GM12878 (cell line): ENCODE results near the gene TLE3. TPM values are rescaled to one million over a fixed set of nuclear protein-coding genes. Genes with fewer than 3 reads are reported as not detected.
A peak's percentile ranks its signal among the peaks of the same experiment; 100 is the strongest.

ENCODE experiments used
- ATAC-seq: fragments of 200-7000 bp; cut with Tn5 transposase; 3 replicates; pipeline ENCODE4 v1.9.1; 2020; ENCODE audit warnings: mild to moderate bottlenecking, moderate library complexity
- BruUV-seq: library from RNA; stranded (reverse); fragments of 400-500 nt; replicated peaks from 2 replicates; lab custom pipeline; 2021; lab: Mats Ljungman, UMichigan
- CTCF ChIA-PET: fragments of 300-600 bp; sonication (Branson Sonifier 250); formaldehyde crosslinking; extraction: SDS; loops from one replicate; lab custom pipeline; 2021; ENCODE audit warnings: inconsistent platforms; lab: Yijun Ruan, JAX
- POLR2A ChIA-PET: fragments of 350-600 bp; formaldehyde crosslinking; extraction: SDS; loops from one replicate; lab custom pipeline; 2021; ENCODE audit warnings: inconsistent platforms; lab: Charles Lee
- RAD21 ChIA-PET: fragments of 300-600 bp; sonication (Branson Sonifier 250); formaldehyde crosslinking; loops from one replicate; lab custom pipeline; 2023; ENCODE audit warnings: antibody characterized with exemption; ENCODE audit not compliant: unreplicated experiment; lab: Charles Lee
- SMC1A ChIA-PET: fragments of 300-600 bp; sonication (Branson Sonifier 250); formaldehyde crosslinking; loops from one replicate; lab custom pipeline; 2023; ENCODE audit not compliant: unreplicated experiment, uncharacterized antibody; lab: Charles Lee
- DNase-seq: peaks from one replicate; pipeline ENCODE4 v3.0.0-alpha.2; 2011; ENCODE audit warnings: low read depth, low spot score
- FAIRE-seq: peaks from 3 replicates; lab custom pipeline; 2011; peaks lifted over from hg19 to GRCh38; lab: Jason Lieb, UNC
- H2AFZ ChIP-seq: 2 replicates; pipeline ENCODE4 v1.6.0; 2011; ENCODE audit warnings: low read depth, low read length, control low read depth; ENCODE audit not compliant: control insufficient read depth
- H3K27ac ChIP-seq: 2 replicates; pipeline ENCODE4 v1.5.1; 2011; ENCODE audit warnings: control low read depth; ENCODE audit not compliant: control insufficient read depth, insufficient read depth
- H3K27me3 ChIP-seq, 2 experiments: replicated peaks in 1 of 2; 2 replicates each; pipeline versions ENCODE4 v1.6.0 to v1.6.1; 2011; ENCODE audit warnings: low read length in 1 of 2; ENCODE audit not compliant: control insufficient read depth in 2 of 2, insufficient read depth in 2 of 2
- H3K36me3 ChIP-seq, 2 experiments: 2 replicates each; pipeline ENCODE4 v1.5.1; 2011; ENCODE audit warnings: low read length in 1 of 2; ENCODE audit not compliant: control insufficient read depth in 2 of 2, insufficient read depth in 2 of 2
- H3K4me1 ChIP-seq: 2 replicates; pipeline ENCODE4 v1.6.1; 2011; ENCODE audit warnings: mild to moderate bottlenecking, low read length, moderate library complexity, mixed read lengths; ENCODE audit not compliant: control insufficient read depth, insufficient read depth
- H3K4me2 ChIP-seq: 2 replicates; pipeline ENCODE4 v1.6.0; 2011; ENCODE audit warnings: control low read depth; ENCODE audit not compliant: control insufficient read depth, insufficient read depth
- H3K4me3 ChIP-seq: fragments of 200-600 bp; sonication (generic); 2 replicates; pipeline ENCODE4 v1.5.1; 2016
- H3K79me2 ChIP-seq: 2 replicates; pipeline ENCODE4 v1.6.0; 2011; ENCODE audit warnings: low read length; ENCODE audit not compliant: control insufficient read depth, insufficient read depth
- H3K9ac ChIP-seq: 2 replicates; pipeline ENCODE4 v1.8.0; 2011; ENCODE audit warnings: low read length, control low read depth, mixed read lengths; ENCODE audit not compliant: control insufficient read depth, insufficient read depth
- H3K9me3 ChIP-seq: replicated peaks from 3 replicates; pipeline ENCODE4 v1.5.1; 2011; ENCODE audit warnings: mild to moderate bottlenecking, low read length; ENCODE audit not compliant: control insufficient read depth, insufficient read depth
- H4K20me1 ChIP-seq: 2 replicates; pipeline ENCODE4 v1.6.0; 2011; ENCODE audit not compliant: control insufficient read depth, insufficient read depth
- BCL11A ChIP-seq: IDR thresholded peaks from 2 replicates; pipeline ENCODE4 v1.6.1; 2011; ENCODE audit warnings: low read depth, low read length
- BHLHE40 ChIP-seq, 2 experiments: fragments of 450-650 bp in 1 of 2; IDR thresholded peaks; 2 replicates each; pipeline ENCODE4 v1.6.1; 2011 to 2017; ENCODE audit warnings: low read depth in 2 of 2, borderline replicate concordance in 1 of 2, improper control_type of control experiment in 1 of 2, low read length in 1 of 2, mild to moderate bottlenecking in 1 of 2
- CHD2 ChIP-seq: IDR thresholded peaks from 2 replicates; pipeline ENCODE4 v1.6.1; 2011; ENCODE audit warnings: low read depth, low read length, improper control_type of control experiment, borderline replicate concordance
- CREM ChIP-seq: IDR thresholded peaks from 2 replicates; pipeline ENCODE4 v1.6.1; 2014; ENCODE audit warnings: antibody characterized with exemption, low read depth
- DPF2 ChIP-seq: fragments of 450-650 bp; IDR thresholded peaks from 2 replicates; pipeline ENCODE4 v1.6.1; 2017; ENCODE audit warnings: mild to moderate bottlenecking
- EP300 ChIP-seq, 2 experiments: fragments of 150-350 bp in 1 of 2; IDR thresholded peaks; 2 replicates each; pipeline ENCODE4 v1.6.1; 2011 to 2012; ENCODE audit warnings: low read depth in 2 of 2, low read length in 2 of 2, borderline replicate concordance in 1 of 2, improper control_type of control experiment in 1 of 2, inconsistent platforms in 1 of 2; ENCODE audit not compliant: control insufficient read depth in 1 of 2
- HDAC2 ChIP-seq: fragments of 200-600 bp; sonication (generic); IDR thresholded peaks from 2 replicates; pipeline ENCODE4 v1.6.1; 2017
- HDAC6 ChIP-seq: fragments of 200-600 bp; sonication (generic); IDR thresholded peaks from one replicate; pipeline ENCODE4 v1.8.0; 2017; ENCODE audit warnings: antibody characterized with exemption; ENCODE audit not compliant: unreplicated experiment
- IKZF2 ChIP-seq, 2 experiments: fragments of 450-650 bp; IDR thresholded peaks; 2 replicates each; pipeline ENCODE4 v1.6.1; 2017; ENCODE audit warnings: mild to moderate bottlenecking in 2 of 2, moderate library complexity in 2 of 2
- IRF4 ChIP-seq: IDR thresholded peaks from 2 replicates; pipeline ENCODE4 v1.6.1; 2011; ENCODE audit warnings: low read depth, low read length
- KAT2A ChIP-seq: conservative IDR thresholded peaks from 2 replicates; pipeline ENCODE4 v1.6.1; 2011; ENCODE audit warnings: low read depth, low read length; ENCODE audit not compliant: control insufficient read depth
- NFYA ChIP-seq: IDR thresholded peaks from 2 replicates; pipeline ENCODE4 v1.6.1; 2011; ENCODE audit warnings: low read depth, mild to moderate bottlenecking, low read length, improper control_type of control experiment, borderline replicate concordance
- PAX5 ChIP-seq: IDR thresholded peaks from 2 replicates; pipeline ENCODE4 v1.6.1; 2011; ENCODE audit warnings: low read depth, low read length, borderline replicate concordance
- RELA ChIP-seq: fragments of 450-650 bp; IDR thresholded peaks from 2 replicates; pipeline ENCODE4 v1.8.0; 2014; ENCODE audit warnings: borderline replicate concordance; ENCODE audit not compliant: partially characterized antibody
- SMARCA5 ChIP-seq: fragments of 450-650 bp; IDR thresholded peaks from 2 replicates; pipeline ENCODE4 v1.6.1; 2017; ENCODE audit warnings: mild to moderate bottlenecking
- SMC3 ChIP-seq: IDR thresholded peaks from 2 replicates; pipeline ENCODE4 v1.6.1; 2011; ENCODE audit warnings: low read length, improper control_type of control experiment, borderline replicate concordance
- SP1 ChIP-seq: IDR thresholded peaks from one replicate; pipeline ENCODE4 v1.6.1; 2011; ENCODE audit warnings: low read depth, low read length
- SPI1 ChIP-seq: IDR thresholded peaks from 2 replicates; pipeline ENCODE4 v1.6.1; 2011; ENCODE audit warnings: low read depth, mild to moderate bottlenecking, low read length, moderate library complexity, borderline replicate concordance; ENCODE audit not compliant: insufficient read depth
- ZNF217 ChIP-seq: fragments of 450-650 bp; IDR thresholded peaks from 2 replicates; pipeline ENCODE4 v1.6.1; 2017; ENCODE audit warnings: antibody characterized with exemption, mild to moderate bottlenecking
- whole genome bisulfite sequencing: methylation state at CpG from one replicate; pipeline ENCODE4 v1.1.6; 2016; ENCODE audit warnings: low lambda C conversion rate; ENCODE audit not compliant: insufficient replicate concordance, insufficient coverage; ENCODE audit errors: missing lambda C conversion rate; 5-methylcytosine and 5-hydroxymethylcytosine counted together
- in situ Hi-C: fragments of 300-500 bp; cut with MboI; formaldehyde crosslinking; loops from 9 replicates; pipeline ENCODE4 v1.14.3; 2018; ENCODE audit warnings: mixed read lengths
- intact Hi-C: fragments of 100-400 bp; cut with micrococcal nuclease; formaldehyde crosslinking; loops from one replicate; pipeline ENCODE4 v1.14.2; 2022; ENCODE audit not compliant: unreplicated experiment
- polyA plus RNA-seq, 11 experiments: library from polyadenylated mRNA; depleted of rRNA in 4 of 11; unstranded in 6 of 11; stranded (reverse) in 5 of 11; fragments of >200 nt; fragmentation: Nextera tagmentation in 4 of 11; fragmentation: Illumina TruSeq in 1 of 11; extraction: Ambion mirVana in 4 of 11; extraction: Trizol in 1 of 11; gene quantifications; 1 replicate in 1 of 11; 2 replicates in 10 of 11; pipeline versions ENCODE4 v1.2.1 to v1.2.3, GENCODE V29; 2011 to 2016; ENCODE audit warnings: inconsistent platforms in 2 of 11, missing spikeins in 2 of 11, low read depth in 1 of 11
- total RNA-seq, 4 experiments: library from RNA; depleted of rRNA in 3 of 4; stranded (reverse); fragments of >200 nt in 3 of 4; fragmentation: Illumina TruSeq in 1 of 4; extraction: Trizol in 1 of 4; gene quantifications; 2 replicates each; pipeline versions ENCODE4 v1.2.1 to v1.2.3, GENCODE V29; 2013 to 2021
- TF ChIP-seq, protein P1 (sequence below): fragments of 450-650 bp; formaldehyde crosslinking; IDR thresholded peaks from 2 replicates; pipeline ENCODE4 v1.4.0; 2022; ENCODE audit warnings: mild to moderate bottlenecking, moderate library complexity

TLE3 gene
- total and polyA plus RNA-seq, 10 of the 15 experiments (the other 5 are each of a cell fraction or from before 2014, with no cell fraction given) = 1.2 to 65.5 (median 9.7) TPM

DNA sequence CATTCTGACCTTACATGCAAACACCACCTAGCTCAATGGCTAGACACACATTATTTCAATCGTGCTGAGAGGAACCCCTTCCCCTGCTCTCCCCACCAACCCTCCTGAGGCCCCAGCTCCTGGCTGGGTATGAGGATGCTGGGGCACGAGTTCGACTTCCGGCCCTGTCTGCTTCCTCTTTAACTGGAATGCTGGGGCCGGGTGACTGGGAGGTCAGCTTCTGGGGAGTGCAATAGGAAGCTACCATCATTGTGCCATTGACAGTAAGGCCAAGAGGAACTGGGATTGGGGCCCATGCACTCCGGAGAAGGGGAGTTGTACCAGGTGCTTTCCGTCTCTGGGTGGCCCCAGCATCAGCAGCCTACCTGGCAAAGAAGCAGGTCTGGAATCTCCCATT, 15.6 kb upstream of the TLE3 start:
- H3K9ac ChIP-seq = no peak overlapping the region
- no peaks in the 10 kb centered on the region for H3K79me2 ChIP-seq
- H3K4me3 ChIP-seq = no peak overlapping the region
- H3K4me1 ChIP-seq = peaks cover 9% of the 10 kb centered on the region; the same call in 1 of the 2 replicates
- CTCF ChIA-PET = interaction anchor here (0.8 to 1.2 kb wide), 3 partner anchors 9 to 166 kb away, joined by 3 read pairs; no protein-coding TSS in a partner anchor
- RAD21 ChIA-PET = interaction anchor here (1.1 to 1.4 kb wide), 4 partner anchors 8 to 27 kb away, joined by 3 to 5 read pairs (median 4); partner anchors contain the start of gene TLE3
- no peaks in the 10 kb centered on the region for H3K36me3 ChIP-seq
- 17% methylated on average over 7 of the region's 7 CpGs for WGBS
- intact Hi-C loops (no loop called here), in situ Hi-C loops (no loop called here)
- BruUV-seq = no TSS peak
- FAIRE-seq = no peak
- peak; percentile 81 for ATAC-seq
- H3K27ac ChIP-seq = no peak overlapping the region
- SMC1A ChIA-PET = interaction anchor here (0.9 to 1.5 kb wide), 2 partner anchors 10 to 14 kb away, joined by 3 to 7 read pairs; no protein-coding TSS in a partner anchor
- no peak for DNase-seq
- no peak overlapping the region for H3K4me2 ChIP-seq
- H3K27me3 ChIP-seq = 0 out of 4 replicates have a peak, but pooled peaks cover 0 to 1% of the 10 kb centered on the region in 2 experiments
- no peak overlapping the region for H2AFZ ChIP-seq
- POLR2A ChIA-PET = interaction anchor here (1.8 kb wide), 1 partner anchor 28 kb away, joined by 7 read pairs; no protein-coding TSS in a partner anchor
- no peaks in the 10 kb centered on the region for H3K9me3 ChIP-seq
- H4K20me1 ChIP-seq = no peaks in the 10 kb centered on the region
- no peak for TF ChIP-seq NFYA
- TF ChIP-seq RELA = peak; percentile 66
- TF ChIP-seq SMARCA5 = 0 out of 2 replicates have a peak, but pooled peaks have one; percentile 42
- 0 out of 2 replicates have a peak, but pooled peaks have one; percentile 17 for TF ChIP-seq PAX5
- TF ChIP-seq DPF2 = 0 out of 2 replicates have a peak, but pooled peaks have one; percentile 28
- no peak for TF ChIP-seq HDAC6
- TF ChIP-seq KAT2A = no peak
- TF ChIP-seq, protein P1, sequence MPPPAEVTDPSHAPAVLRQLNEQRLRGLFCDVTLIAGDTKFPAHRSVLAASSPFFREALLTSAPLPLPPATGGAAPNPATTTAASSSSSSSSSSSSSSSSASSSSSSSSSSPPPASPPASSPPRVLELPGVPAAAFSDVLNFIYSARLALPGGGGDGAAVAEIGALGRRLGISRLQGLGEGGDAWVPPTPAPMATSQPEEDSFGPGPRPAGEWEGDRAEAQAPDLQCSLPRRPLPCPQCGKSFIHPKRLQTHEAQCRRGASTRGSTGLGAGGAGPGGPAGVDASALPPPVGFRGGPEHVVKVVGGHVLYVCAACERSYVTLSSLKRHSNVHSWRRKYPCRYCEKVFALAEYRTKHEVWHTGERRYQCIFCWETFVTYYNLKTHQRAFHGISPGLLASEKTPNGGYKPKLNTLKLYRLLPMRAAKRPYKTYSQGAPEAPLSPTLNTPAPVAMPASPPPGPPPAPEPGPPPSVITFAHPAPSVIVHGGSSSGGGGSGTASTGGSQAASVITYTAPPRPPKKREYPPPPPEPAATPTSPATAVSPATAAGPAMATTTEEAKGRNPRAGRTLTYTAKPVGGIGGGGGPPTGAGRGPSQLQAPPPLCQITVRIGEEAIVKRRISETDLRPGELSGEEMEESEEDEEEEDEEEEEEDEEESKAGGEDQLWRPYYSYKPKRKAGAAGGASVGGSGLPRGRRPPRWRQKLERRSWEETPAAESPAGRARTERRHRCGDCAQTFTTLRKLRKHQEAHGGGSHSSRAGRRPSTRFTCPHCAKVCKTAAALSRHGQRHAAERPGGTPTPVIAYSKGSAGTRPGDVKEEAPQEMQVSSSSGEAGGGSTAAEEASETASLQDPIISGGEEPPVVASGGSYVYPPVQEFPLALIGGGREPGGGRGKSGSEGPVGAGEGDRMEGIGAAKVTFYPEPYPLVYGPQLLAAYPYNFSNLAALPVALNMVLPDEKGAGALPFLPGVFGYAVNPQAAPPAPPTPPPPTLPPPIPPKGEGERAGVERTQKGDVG (CRISPR knock-in tag) = no peak
- TF ChIP-seq BCL11A = peak; percentile 31; the same call in 1 of the 2 replicates
- TF ChIP-seq SMC3 = no peak
- no peak for TF ChIP-seq ZNF217
- TF ChIP-seq HDAC2 = no peak
- TF ChIP-seq IKZF2 (IDR thresholded peaks at IDR 0.05) = peak; percentile 58 to 65; a peak in 2 of 4 replicates
- peak; percentile 59 for TF ChIP-seq SP1
- TF ChIP-seq EP300 (IDR thresholded peaks at IDR 0.05; ENCODE audit: borderline replicate concordance in 1 of 2, control insufficient read depth in 1 of 2, low read depth in 2 of 2, low read length in 2 of 2) = peak; percentile 7 to 36; a peak in 2 of 4 replicates
- TF ChIP-seq IRF4 = peak; percentile 75; the same call in 1 of the 2 replicates
- TF ChIP-seq CREM = 0 out of 2 replicates have a peak, but pooled peaks have one; percentile 6
- TF ChIP-seq CHD2 = 0 out of 2 replicates have a peak, but pooled peaks have one; percentile 22
- TF ChIP-seq SPI1 = peak; percentile 88
- 0 out of 4 replicates have a peak, but pooled peaks of 1 of the 2 experiments have one; percentile 6 for TF ChIP-seq BHLHE40 (IDR thresholded peaks at IDR 0.05; ENCODE audit: borderline replicate concordance in 1 of 2, low read depth in 2 of 2, low read length in 1 of 2)
